Breast epithelium (tissue), 4 donors: ENCODE data around the gene LDLRAD3. TPM values are rescaled to one million over a fixed set of nuclear protein-coding genes. Genes with fewer than 3 reads are reported as not detected.

Experiments
- DNase-seq, 2 donors: peaks; one replicate each; pipeline ENCODE4 v3.0.0-alpha.2; 2019; ENCODE audit warnings: low spot score in 2 of 2
- H3K27ac ChIP-seq, 2 donors: fragments of 200-600 bp; sonication (generic) in 1 of 2; one replicate each; pipeline ENCODE4 v1.5.1; 2016 to 2019; ENCODE audit warnings: mild to moderate bottlenecking in 1 of 2
- H3K27me3 ChIP-seq, 2 donors: fragments of 200-600 bp; sonication (generic) in 1 of 2; one replicate each; pipeline versions ENCODE4 v1.5.1 to v1.6.0; 2017 to 2019; ENCODE audit warnings: control low read depth in 1 of 2, mild to moderate bottlenecking in 1 of 2
- H3K36me3 ChIP-seq: fragments of 200-600 bp; one replicate; pipeline ENCODE4 v1.5.1; 2019
- H3K4me1 ChIP-seq, 2 donors: fragments of 200-600 bp; sonication (generic); one replicate each; pipeline ENCODE4 v1.5.1; 2016 to 2019; ENCODE audit warnings: control low read depth in 1 of 2
- H3K4me3 ChIP-seq, 3 donors: fragments of 200-600 bp; sonication (generic); 1 replicate in 2 of 3; 2 replicates in 1 of 3; pipeline ENCODE4 v1.5.1; 2016 to 2019; ENCODE audit warnings: mild to moderate bottlenecking in 3 of 3, moderate library complexity in 2 of 3
- H3K9me3 ChIP-seq, 2 donors: fragments of 200-600 bp; sonication (generic) in 1 of 2; one replicate each; pipeline ENCODE4 v1.5.1; 2016 to 2019; ENCODE audit warnings: control low read depth in 1 of 2
- CTCF ChIP-seq, 3 donors: fragments of 450-650 bp; IDR thresholded peaks; one replicate each; pipeline ENCODE4 v1.5.1; 2016 to 2017; ENCODE audit warnings: antibody characterized with exemption in 3 of 3, mild to moderate bottlenecking in 3 of 3, moderate library complexity in 3 of 3
- POLR2A ChIP-seq: fragments of 450-650 bp; IDR thresholded peaks from one replicate; pipeline ENCODE4 v1.6.1; 2016; ENCODE audit warnings: antibody characterized with exemption, mild to moderate bottlenecking, moderate library complexity
- POLR2AphosphoS5 ChIP-seq, 3 donors: sonication (generic); formaldehyde crosslinking; IDR thresholded peaks; one replicate each; pipeline ENCODE4 v1.6.1; 2017; ENCODE audit warnings: antibody characterized with exemption in 3 of 3
- intact Hi-C: fragments of 100-400 bp; cut with DNase I; formaldehyde crosslinking; loops from one replicate; pipeline ENCODE4 v1.15.1; 2023; ENCODE audit warnings: low total_unique reads
- total RNA-seq, 3 donors: library from RNA; depleted of rRNA; stranded (reverse); fragments of >200 nt; gene quantifications; one replicate each; pipeline ENCODE4 v1.1.0, GENCODE V29; 2016

The LDLRAD3 gene
- 10 to 100 TPM; 20.3 to 45.4 (median 40.6) TPM for total RNA-seq

GRCh38 chr11:35943713-35944502, at the start of gene LDLRAD3:
Gene LDLRAD3 (plus strand): TSS chr11:35944062. CDS start chr11:35944099, 37 bp downstream.
- TF ChIP-seq POLR2AphosphoS5 (IDR thresholded peaks at IDR 0.05), result peak in 2 of 3 donors; percentile 8 to 17
- TF ChIP-seq POLR2A, result no peak
- Histone ChIP-seq H3K36me3 (no peaks in the 10 kb centered on the region), H3K4me1 (no peaks in the 10 kb centered on the region), H3K4me3 (peak within 1 kb of the TSS; percentile 66 to 94 (median 74)), H3K27ac (peak within 1 kb of the TSS; percentile 59 to 95), H3K9me3 (no peaks in the 10 kb centered on the region), H3K27me3 (no peaks in the 10 kb centered on the region)
- intact Hi-C loops, result no loop called here
- peak; percentile 53 to 76 for DNase-seq

- DNase-seq, result no peak
- intact Hi-C loops, result no loop called here
- Histone ChIP-seq H3K36me3 (no peaks in the 10 kb centered on the region), H3K4me3 (no peak overlapping the region), H3K4me1 (no peaks in the 10 kb centered on the region), H3K9me3 (no peaks in the 10 kb centered on the region), H3K27ac (no peak overlapping the region), H3K27me3 (no peaks in the 10 kb centered on the region)
- TF ChIP-seq POLR2AphosphoS5 (IDR thresholded peaks at IDR 0.05) (no peak), CTCF (IDR thresholded peaks at IDR 0.05) (no peak), POLR2A (no peak)
Observed at GRCh38 chr11:35897019-35897418, 46.8 kb upstream of the LDLRAD3 start.

- Histone ChIP-seq H3K27me3 (no peaks in the 10 kb centered on the region), H3K9me3 (peaks cover 0 to 5% of the 10 kb centered on the region in 2 donors), H3K36me3 (no peaks in the 10 kb centered on the region), H3K4me3 (no peak overlapping the region), H3K4me1 (no peaks in the 10 kb centered on the region), H3K27ac (no peak overlapping the region)
- DNase-seq, result no peak
- intact Hi-C loops, result no loop called here
- no peak for TF ChIP-seq POLR2A
- TF ChIP-seq POLR2AphosphoS5 (IDR thresholded peaks at IDR 0.05), result no peak
- TF ChIP-seq CTCF (IDR thresholded peaks at IDR 0.05), result no peak
Observed at GRCh38 chr11:35902961-35903360, 40.9 kb upstream of the LDLRAD3 start.

GRCh38 chr11:35905646-35906276, 38.1 kb upstream of the LDLRAD3 start:
- Histone ChIP-seq H3K9me3 (peaks cover 0 to 5% of the 10 kb centered on the region in 2 donors), H3K27ac (peak overlapping the region; percentile 87 to 92), H3K4me1 (peaks cover 2 to 4% of the 10 kb centered on the region in 2 donors), H3K27me3 (no peaks in the 10 kb centered on the region), H3K4me3 (no peak overlapping the region), H3K36me3 (no peaks in the 10 kb centered on the region)
- no peak for DNase-seq
- intact Hi-C loops, result no loop called here
- TF ChIP-seq POLR2AphosphoS5 (IDR thresholded peaks at IDR 0.05), result no peak
- TF ChIP-seq POLR2A, result no peak
- no peak for TF ChIP-seq CTCF (IDR thresholded peaks at IDR 0.05)

GRCh38 chr11:35906277-35906661, 37.6 kb upstream of the LDLRAD3 start:
- Histone ChIP-seq H3K27ac (peak overlapping the region; percentile 87 to 92), H3K27me3 (no peaks in the 10 kb centered on the region), H3K9me3 (peaks cover 0 to 5% of the 10 kb centered on the region in 2 donors), H3K4me3 (no peak overlapping the region), H3K36me3 (no peaks in the 10 kb centered on the region), H3K4me1 (peaks cover 2 to 4% of the 10 kb centered on the region in 2 donors)
- TF ChIP-seq POLR2AphosphoS5 (IDR thresholded peaks at IDR 0.05), result no peak
- TF ChIP-seq CTCF (IDR thresholded peaks at IDR 0.05), result no peak
- no peak for TF ChIP-seq POLR2A
- no peak for DNase-seq
- intact Hi-C loops, result no loop called here
